PC-3 (cell line): ENCODE results near the gene TNNI3. TPM values are rescaled to one million over a fixed set of nuclear protein-coding genes. Genes with fewer than 3 reads are reported as not detected.
A peak's percentile ranks its signal among the peaks of the same experiment; 100 is the strongest.
"Not testable (repeated sequence)": the region's sequence is repeated elsewhere in the genome, so short reads cannot be mapped to it uniquely, and the experiment has no call there.

ENCODE experiments used
- ATAC-seq: fragments of 200-7000 bp; cut with Tn5 transposase; 2 replicates; pipeline ENCODE4 v1.9.1; 2020; ENCODE audit warnings: mild to moderate bottlenecking, moderate library complexity
- BruUV-seq: library from RNA; stranded (reverse); fragments of 400-500 nt; replicated peaks from 2 replicates; lab custom pipeline; 2021; lab: Mats Ljungman, UMichigan
- CTCF ChIA-PET: fragments of 300-600 bp; sonication (Branson Sonifier 250); formaldehyde crosslinking; loops from one replicate; lab custom pipeline; 2022; ENCODE audit warnings: antibody characterized with exemption; lab: Charles Lee
- POLR2A ChIA-PET: fragments of 300-600 bp; sonication (Branson Sonifier 250); formaldehyde crosslinking; loops from one replicate; lab custom pipeline; 2022; ENCODE audit warnings: antibody characterized with exemption; ENCODE audit not compliant: unreplicated experiment; lab: Charles Lee
- DNase-seq: peaks from one replicate; pipeline ENCODE4 v3.0.0-alpha.2; 2015
- H2AFZ ChIP-seq: fragments of 300-600 bp; sonication (generic); 2 replicates; pipeline ENCODE4 v1.6.0; 2016; ENCODE audit warnings: antibody characterized with exemption, low read length
- H3F3A ChIP-seq: fragments of 300-600 bp; sonication (generic); one replicate; pipeline ENCODE4 v1.6.0; 2017; ENCODE audit warnings: antibody characterized with exemption, low read length, control low read depth, mild to moderate bottlenecking; ENCODE audit not compliant: unreplicated experiment
- H3K27ac ChIP-seq: fragments of 300-600 bp; sonication (generic); 2 replicates; pipeline ENCODE4 v1.5.1; 2016; ENCODE audit warnings: mild to moderate bottlenecking, low read length
- H3K27me3 ChIP-seq: fragments of 300-600 bp; sonication (generic); 2 replicates; pipeline ENCODE4 v1.6.1; 2016; ENCODE audit warnings: low read length, mixed read lengths
- H3K36me3 ChIP-seq: fragments of 300-600 bp; sonication (generic); 2 replicates; pipeline ENCODE4 v1.6.1; 2016; ENCODE audit warnings: low read depth, mixed run types, low read length, mixed read lengths
- H3K4me1 ChIP-seq: fragments of 300-600 bp; sonication (generic); 2 replicates; pipeline ENCODE4 v1.5.1; 2016; ENCODE audit warnings: low read length; ENCODE audit not compliant: insufficient read depth
- H3K4me2 ChIP-seq: fragments of 300-600 bp; sonication (generic); 2 replicates; pipeline ENCODE4 v1.6.0; 2016; ENCODE audit warnings: low read length
- H3K4me3 ChIP-seq: fragments of 300-600 bp; sonication (generic); 2 replicates; pipeline ENCODE4 v1.5.1; 2016; ENCODE audit warnings: mild to moderate bottlenecking, low read length, mixed read lengths
- H3K79me2 ChIP-seq: fragments of 300-600 bp; sonication (generic); 2 replicates; pipeline ENCODE4 v1.6.1; 2017; ENCODE audit warnings: low read length, mixed read lengths
- H3K9ac ChIP-seq: fragments of 300-600 bp; sonication (generic); 2 replicates; pipeline ENCODE4 v1.6.0; 2016; ENCODE audit warnings: mild to moderate bottlenecking, low read length
- H3K9me2 ChIP-seq: fragments of 300-600 bp; sonication (generic); replicated peaks from 2 replicates; pipeline ENCODE4 v1.6.1; 2016; ENCODE audit warnings: mixed run types, low read length, mixed read lengths
- H3K9me3 ChIP-seq: fragments of 300-600 bp; sonication (generic); 2 replicates; pipeline ENCODE4 v1.6.1; 2016; ENCODE audit warnings: low read length, mixed read lengths
- H4K20me1 ChIP-seq: fragments of 300-600 bp; sonication (generic); 2 replicates; pipeline ENCODE4 v1.6.1; 2016; ENCODE audit warnings: low read length, mixed read lengths
- EZH2 ChIP-seq: fragments of 300-600 bp; sonication (generic); IDR thresholded peaks from one replicate; pipeline ENCODE4 v1.6.1; 2017; ENCODE audit warnings: antibody characterized with exemption, mild to moderate bottlenecking, low read length; ENCODE audit not compliant: unreplicated experiment
- EZH2phosphoT487 ChIP-seq: fragments of 300-600 bp; sonication (generic); IDR thresholded peaks from 2 replicates; pipeline ENCODE4 v1.6.1; 2018; ENCODE audit warnings: mild to moderate bottlenecking, antibody characterized with exemption, low read length, borderline replicate concordance
- intact Hi-C: fragments of 100-400 bp; cut with micrococcal nuclease; formaldehyde crosslinking; loops from 2 replicates; pipeline ENCODE4 v1.9.0; 2023
- total RNA-seq: library from RNA; depleted of rRNA; stranded (reverse); fragments of >200 nt; gene quantifications from 2 replicates; pipeline ENCODE4 v1.2.3, GENCODE V29; 2014
- TF ChIP-seq, protein P1 (sequence below): fragments of 300-600 bp; sonication (generic); conservative IDR thresholded peaks from 2 replicates; pipeline ENCODE4 v1.5.1; 2017; ENCODE audit warnings: antibody characterized with exemption, low read depth, mild to moderate bottlenecking, low read length

The TNNI3 gene
- total RNA-seq, 1 experiment from 2014 or later: 32.4 TPM

DNA sequence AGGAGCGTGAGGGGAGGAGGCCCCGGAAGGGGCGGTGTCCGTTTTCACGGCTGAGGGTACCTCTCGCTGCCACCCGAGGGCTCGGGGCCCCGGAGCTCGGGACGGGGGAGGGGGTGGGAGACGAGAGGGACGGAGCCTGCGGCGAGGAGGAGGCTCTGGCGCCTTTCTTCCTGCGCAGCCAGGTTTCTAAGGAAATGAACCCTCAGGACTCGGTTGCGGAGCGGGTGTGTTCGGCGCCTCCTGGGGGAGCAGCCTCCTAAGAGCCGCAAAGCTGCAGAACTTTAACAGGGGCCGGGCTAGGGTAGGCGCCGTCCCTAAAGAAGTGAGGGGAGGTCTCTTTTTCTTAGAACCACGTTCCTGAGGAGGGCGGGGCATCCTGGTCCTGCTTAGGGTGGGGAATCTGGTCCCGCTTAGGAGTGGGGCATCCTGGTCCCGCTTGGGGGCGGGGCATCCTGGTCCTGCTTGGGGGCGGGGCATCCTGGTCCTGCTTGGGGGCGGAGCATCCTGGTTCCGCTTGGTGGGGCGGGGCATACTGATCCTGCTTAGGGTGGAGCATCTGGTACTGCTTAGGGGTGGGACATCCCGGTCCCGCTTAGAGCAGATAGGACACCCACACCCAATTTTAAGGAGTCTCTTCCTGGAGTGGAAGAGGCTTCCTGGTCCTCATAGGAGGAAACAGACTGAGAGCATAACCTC, 16.3 kb upstream of the TNNI3 start:
- ATAC-seq (peak; percentile 84), DNase-seq (peak; percentile 85)
- TF ChIP-seq EZH2phosphoT487: no peak
- TF ChIP-seq, protein P1, sequence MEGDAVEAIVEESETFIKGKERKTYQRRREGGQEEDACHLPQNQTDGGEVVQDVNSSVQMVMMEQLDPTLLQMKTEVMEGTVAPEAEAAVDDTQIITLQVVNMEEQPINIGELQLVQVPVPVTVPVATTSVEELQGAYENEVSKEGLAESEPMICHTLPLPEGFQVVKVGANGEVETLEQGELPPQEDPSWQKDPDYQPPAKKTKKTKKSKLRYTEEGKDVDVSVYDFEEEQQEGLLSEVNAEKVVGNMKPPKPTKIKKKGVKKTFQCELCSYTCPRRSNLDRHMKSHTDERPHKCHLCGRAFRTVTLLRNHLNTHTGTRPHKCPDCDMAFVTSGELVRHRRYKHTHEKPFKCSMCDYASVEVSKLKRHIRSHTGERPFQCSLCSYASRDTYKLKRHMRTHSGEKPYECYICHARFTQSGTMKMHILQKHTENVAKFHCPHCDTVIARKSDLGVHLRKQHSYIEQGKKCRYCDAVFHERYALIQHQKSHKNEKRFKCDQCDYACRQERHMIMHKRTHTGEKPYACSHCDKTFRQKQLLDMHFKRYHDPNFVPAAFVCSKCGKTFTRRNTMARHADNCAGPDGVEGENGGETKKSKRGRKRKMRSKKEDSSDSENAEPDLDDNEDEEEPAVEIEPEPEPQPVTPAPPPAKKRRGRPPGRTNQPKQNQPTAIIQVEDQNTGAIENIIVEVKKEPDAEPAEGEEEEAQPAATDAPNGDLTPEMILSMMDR: no peak; the same call in 1 of the 2 replicates
- no peak for TF ChIP-seq EZH2
- H3K79me2 ChIP-seq: no peaks in the 10 kb centered on the region
- H3K9me2 ChIP-seq: no peaks in the 10 kb centered on the region
- BruUV-seq: no TSS peak
- H2AFZ ChIP-seq: peak overlapping the region; percentile 91
- no peaks in the 10 kb centered on the region for H3K27me3 ChIP-seq
- peak overlapping the region; percentile 73 for H3K4me3 ChIP-seq
- H4K20me1 ChIP-seq: no peaks in the 10 kb centered on the region
- H3K27ac ChIP-seq: peak overlapping the region; percentile 39
- ChIA-PET CTCF (no interaction called here), POLR2A (interaction anchor here (0.8 kb wide), 1 partner anchor 85 kb away, joined by 7 read pairs; the partner anchor contains the start of gene PPP6R1)
- no peaks in the 10 kb centered on the region for H3F3A ChIP-seq
- intact Hi-C loops: loop anchor here (5.0 kb wide), 1 partner anchor 38 kb away; no protein-coding TSS in a partner anchor
- H3K36me3 ChIP-seq: no peaks in the 10 kb centered on the region
- H3K9me3 ChIP-seq: no peaks in the 10 kb centered on the region
- peak overlapping the region; percentile 84 for H3K4me2 ChIP-seq
- peak overlapping the region; percentile 69 for H3K9ac ChIP-seq
- peaks cover 12% of the 10 kb centered on the region for H3K4me1 ChIP-seq

DNA sequence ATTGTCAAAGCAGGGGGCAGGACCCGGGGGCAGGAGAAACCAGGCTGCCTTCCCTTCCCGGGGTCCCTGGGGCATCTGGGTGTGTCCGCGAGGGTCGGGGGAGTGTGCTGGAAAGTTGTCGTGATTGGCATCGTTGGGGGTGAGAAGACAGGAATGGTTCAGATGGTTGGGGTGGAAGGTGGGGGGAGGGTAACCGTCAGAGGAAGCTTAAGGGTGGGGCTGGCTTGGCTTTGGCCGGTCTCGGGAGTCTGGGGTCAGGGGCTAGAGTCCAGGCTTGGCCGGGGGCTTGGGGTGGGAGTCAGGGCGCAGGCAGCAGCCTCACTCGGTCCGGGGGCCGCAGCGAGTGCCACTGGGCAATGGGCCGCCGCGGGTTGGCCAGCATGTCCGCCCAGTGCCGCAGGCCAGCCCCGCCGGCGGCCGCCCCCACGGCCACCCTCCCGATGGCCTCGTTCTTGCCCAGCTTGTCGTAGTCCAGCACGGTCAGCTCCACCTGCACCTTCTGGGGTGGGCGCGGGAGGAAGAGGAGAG, 15.7 kb upstream of the TNNI3 start:
- ATAC-seq (peak; percentile 8), DNase-seq (no peak)
- Histone ChIP-seq H3F3A (no peaks in the 10 kb centered on the region), H3K36me3 (no peaks in the 10 kb centered on the region), H3K27ac (peak overlapping the region; percentile 39), H2AFZ (peak overlapping the region; percentile 91), H3K9ac (peak overlapping the region; percentile 69), H3K27me3 (no peaks in the 10 kb centered on the region), H3K9me3 (no peaks in the 10 kb centered on the region), H3K79me2 (no peaks in the 10 kb centered on the region), H3K4me1 (peaks cover 12% of the 10 kb centered on the region), H3K4me2 (peak overlapping the region; percentile 84), H3K9me2 (no peaks in the 10 kb centered on the region), H3K4me3 (peak overlapping the region; percentile 73), H4K20me1 (no peaks in the 10 kb centered on the region)
- ChIA-PET CTCF (no interaction called here), POLR2A (interaction anchor here (0.8 kb wide), 1 partner anchor 86 kb away, joined by 7 read pairs; the partner anchor contains the start of gene PPP6R1)
- no TSS peak for BruUV-seq
- intact Hi-C loops: loop anchor here (5.0 kb wide), 1 partner anchor 39 kb away; no protein-coding TSS in a partner anchor
- no peak for TF ChIP-seq EZH2
- no peak for TF ChIP-seq EZH2phosphoT487
- TF ChIP-seq, protein P1: no peak

DNA sequence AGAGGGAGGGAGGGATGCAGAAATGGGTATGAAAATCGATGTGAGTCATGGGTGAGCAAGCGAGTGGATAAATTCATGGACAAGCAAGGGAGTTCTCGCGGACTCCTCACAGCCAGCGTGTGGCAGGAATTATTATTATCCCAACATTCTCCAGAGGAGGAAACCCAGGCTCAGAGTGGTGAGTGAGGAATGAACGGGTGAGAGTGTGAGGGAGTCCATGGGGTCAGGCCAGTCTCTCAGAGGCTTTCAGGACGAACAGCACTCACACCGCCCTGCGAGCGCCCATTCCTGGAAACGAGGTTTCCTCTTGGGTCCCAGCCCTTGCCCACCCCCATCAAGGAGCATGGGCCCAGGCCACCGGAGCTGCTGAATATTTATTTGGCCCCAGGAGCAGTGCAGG, 15.2 kb upstream of the TNNI3 start:
- Histone ChIP-seq H3K4me1 (peaks cover 12% of the 10 kb centered on the region), H2AFZ (peak overlapping the region; percentile 91), H3K79me2 (no peaks in the 10 kb centered on the region), H3K4me3 (peak overlapping the region; percentile 73), H3K9me3 (no peaks in the 10 kb centered on the region), H3K4me2 (peak overlapping the region; percentile 84), H3K9ac (peak overlapping the region; percentile 69), H4K20me1 (no peaks in the 10 kb centered on the region), H3K9me2 (no peaks in the 10 kb centered on the region), H3K36me3 (no peaks in the 10 kb centered on the region), H3K27ac (peak overlapping the region; percentile 39), H3K27me3 (no peaks in the 10 kb centered on the region), H3F3A (no peaks in the 10 kb centered on the region)
- peak; percentile 73 for DNase-seq
- CTCF ChIA-PET: no interaction called here
- ATAC-seq: peak; percentile 40
- TF ChIP-seq EZH2phosphoT487 (no peak), EZH2 (no peak)
- TF ChIP-seq, protein P1: no peak
- TSS peak; percentile 84 for BruUV-seq
- intact Hi-C loops: loop anchor here (5.0 kb wide), 1 partner anchor 40 kb away; no protein-coding TSS in a partner anchor
- POLR2A ChIA-PET: no interaction called here

DNA sequence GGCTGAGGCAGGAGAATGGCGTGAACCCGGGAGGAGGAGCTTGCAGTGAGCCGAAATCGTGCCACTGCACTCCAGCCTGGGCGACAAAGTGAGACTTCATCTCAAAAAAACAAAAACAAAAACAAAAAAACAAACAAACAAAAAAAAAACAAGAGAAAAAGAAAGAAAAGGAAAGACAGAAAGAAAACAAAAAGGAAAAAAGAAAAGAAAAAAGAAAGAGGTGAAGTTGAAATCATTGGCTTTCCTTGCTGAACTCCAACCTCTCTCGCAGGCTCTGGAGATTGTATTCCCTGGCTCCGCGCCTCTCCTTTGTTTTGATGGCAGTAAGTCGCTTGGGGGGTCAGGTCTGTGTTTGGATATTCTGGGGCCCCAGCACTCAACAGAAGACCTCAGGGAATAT, 14.8 kb upstream of the TNNI3 start:
- H3K79me2 ChIP-seq, H3K9ac ChIP-seq, DNase-seq, H3K9me2 ChIP-seq, H4K20me1 ChIP-seq, H3K27ac ChIP-seq, BruUV-seq, H3K36me3 ChIP-seq, CTCF ChIA-PET, H3K27me3 ChIP-seq, ATAC-seq, H2AFZ ChIP-seq, H3F3A ChIP-seq, POLR2A ChIA-PET, H3K9me3 ChIP-seq: not testable (repeated sequence)
- intact Hi-C loops: loop anchor here (5.0 kb wide), 1 partner anchor 40 kb away; no protein-coding TSS in a partner anchor
- H3K4me2 ChIP-seq: peak overlapping the region; percentile 84
- H3K4me3 ChIP-seq: peak overlapping the region; percentile 73; the same call in 1 of the 2 replicates
- H3K4me1 ChIP-seq: peaks cover 16% of the 10 kb centered on the region
